Astrocyte (in vitro differentiated cells and primary cell): ENCODE measurements around the gene HNRNPA0. TPM values are rescaled to one million over a fixed set of nuclear protein-coding genes. Genes with fewer than 3 reads are reported as not detected.

ENCODE experiments used
- DNase-seq: peaks from one replicate; pipeline ENCODE4 v3.0.0-alpha.2; 2010; ENCODE audit warnings: low read depth
- FAIRE-seq: peaks from 2 replicates; lab custom pipeline; 2011; peaks lifted over from hg19 to GRCh38; lab: Jason Lieb, UNC
- H2AFZ ChIP-seq: 2 replicates; pipeline ENCODE4 v1.6.0; 2012; ENCODE audit warnings: low read depth, low read length, inconsistent platforms
- H3K27ac ChIP-seq: 2 replicates; pipeline ENCODE4 v1.5.1; 2011; ENCODE audit warnings: low read depth, low read length, inconsistent platforms
- H3K27me3 ChIP-seq: 2 replicates; pipeline ENCODE4 v1.6.0; 2011; ENCODE audit warnings: low read length, inconsistent platforms; ENCODE audit not compliant: insufficient read depth
- H3K36me3 ChIP-seq: 2 replicates; pipeline ENCODE4 v1.5.1; 2011; ENCODE audit warnings: low read length, inconsistent platforms; ENCODE audit not compliant: insufficient read depth
- H3K4me1 ChIP-seq: 2 replicates; pipeline ENCODE4 v1.5.1; 2011; ENCODE audit warnings: low read length, inconsistent platforms; ENCODE audit not compliant: insufficient read depth
- H3K4me2 ChIP-seq: 2 replicates; pipeline ENCODE4 v1.6.0; 2012; ENCODE audit warnings: low read length, inconsistent platforms
- H3K4me3 ChIP-seq: 2 replicates; pipeline ENCODE4 v1.5.1; 2011; ENCODE audit warnings: low read depth, mild to moderate bottlenecking, low read length, inconsistent platforms; ENCODE audit not compliant: insufficient read depth
- H3K79me2 ChIP-seq: 2 replicates; pipeline ENCODE4 v1.6.0; 2012; ENCODE audit warnings: mild to moderate bottlenecking, low read length, inconsistent platforms; ENCODE audit not compliant: insufficient read depth
- H3K9ac ChIP-seq: 2 replicates; pipeline ENCODE4 v1.6.0; 2012; ENCODE audit warnings: mild to moderate bottlenecking, low read length, inconsistent platforms
- H3K9me3 ChIP-seq: 2 replicates; pipeline ENCODE4 v1.5.1; 2012; ENCODE audit warnings: low read depth, mild to moderate bottlenecking, low read length, inconsistent platforms; ENCODE audit not compliant: insufficient read depth
- H4K20me1 ChIP-seq: 2 replicates; pipeline ENCODE4 v1.6.0; 2012; ENCODE audit warnings: low read length, inconsistent platforms; ENCODE audit not compliant: insufficient read depth
- H3K27ac Mint-ChIP-seq: one replicate; pipeline ENCODE4 v1.8.0; 2021; ENCODE audit warnings: mild to moderate bottlenecking, mixed read lengths; ENCODE audit not compliant: unreplicated experiment
- H3K27me3 Mint-ChIP-seq: one replicate; pipeline ENCODE4 v1.8.0; 2021; ENCODE audit warnings: low read depth, mixed read lengths; ENCODE audit not compliant: unreplicated experiment
- H3K36me3 Mint-ChIP-seq: one replicate; pipeline ENCODE4 v1.8.0; 2021; ENCODE audit warnings: low read depth, mixed read lengths; ENCODE audit not compliant: unreplicated experiment
- H3K4me1 Mint-ChIP-seq: one replicate; pipeline ENCODE4 v1.8.0; 2021; ENCODE audit warnings: low read depth, mixed read lengths; ENCODE audit not compliant: unreplicated experiment
- H3K4me3 Mint-ChIP-seq: one replicate; pipeline ENCODE4 v1.8.0; 2021; ENCODE audit warnings: mild to moderate bottlenecking, moderate library complexity, mixed read lengths; ENCODE audit not compliant: unreplicated experiment
- H3K9me3 Mint-ChIP-seq: one replicate; pipeline ENCODE4 v1.8.0; 2021; ENCODE audit warnings: mild to moderate bottlenecking, mixed read lengths; ENCODE audit not compliant: unreplicated experiment
- EZH2 ChIP-seq: IDR thresholded peaks from 2 replicates; pipeline ENCODE4 v1.6.1; 2012; ENCODE audit warnings: mild to moderate bottlenecking, low read length, inconsistent platforms; ENCODE audit not compliant: insufficient read depth
- total RNA-seq: library from RNA; stranded (reverse); gene quantifications from 2 replicates; pipeline ENCODE4 v1.2.1, GENCODE V29; 2021
- TF ChIP-seq, protein P1 (sequence below): IDR thresholded peaks from 2 replicates; pipeline ENCODE4 v1.5.1; 2011; ENCODE audit warnings: low read depth, mild to moderate bottlenecking, inconsistent platforms, low read length, moderate library complexity; ENCODE audit not compliant: insufficient read depth

The HNRNPA0 gene
- total RNA-seq, 1 donor from 2014 or later = 29.5 TPM

DNA sequence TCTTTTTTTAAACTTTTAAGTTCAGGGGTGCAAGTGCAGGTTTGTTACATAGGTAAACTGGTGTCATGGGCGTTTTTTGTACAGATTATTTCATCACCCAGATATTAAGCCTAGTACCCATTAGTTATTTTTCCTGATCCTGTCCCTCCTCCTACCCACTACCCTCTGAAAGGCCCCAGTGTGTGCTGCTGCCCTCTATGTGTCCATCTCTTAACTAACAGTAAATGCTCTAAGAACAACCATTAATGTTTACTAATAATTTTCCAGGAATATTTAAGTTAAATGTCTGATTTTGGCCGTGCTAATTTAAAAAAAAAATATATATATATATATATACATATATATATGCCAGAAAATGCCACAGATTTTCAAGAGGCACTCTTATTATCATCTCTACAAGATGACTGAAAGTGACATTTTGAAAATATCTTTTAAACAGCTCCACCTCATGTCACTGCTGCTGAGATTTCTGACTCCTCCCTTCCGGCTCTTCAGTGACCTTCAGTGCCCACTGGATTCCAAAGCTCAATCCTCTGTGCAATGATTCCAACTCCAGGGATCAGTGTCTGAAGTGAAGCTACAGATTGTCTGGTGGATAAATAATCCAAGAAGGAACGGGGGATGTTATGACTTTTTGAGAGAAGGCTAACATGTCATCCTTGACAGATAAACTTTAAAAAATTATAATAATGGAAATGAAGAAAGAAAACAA is 46.7 kb upstream of the HNRNPA0 start:
- no peak for DNase-seq

DNA sequence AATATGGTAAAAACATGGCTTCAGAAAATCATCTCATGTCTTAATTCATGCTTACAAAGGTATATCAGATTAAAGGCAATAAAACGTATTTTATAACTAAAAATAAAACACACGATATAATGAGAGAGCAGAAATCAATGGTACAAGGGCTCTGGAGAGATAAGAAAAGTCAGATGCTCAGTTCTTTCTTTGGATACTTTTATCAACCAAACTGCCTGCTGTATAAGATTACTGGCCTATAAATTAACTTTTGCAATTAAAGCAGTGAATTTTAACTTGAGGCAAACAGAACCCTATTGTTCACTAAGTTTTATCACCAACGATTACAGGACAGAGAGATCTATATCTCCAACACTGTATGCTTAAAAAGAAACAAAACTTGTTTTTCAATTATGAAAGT is 42.1 kb upstream of the HNRNPA0 start:
- no peak overlapping the region for H2AFZ ChIP-seq
- Mint-ChIP-seq H3K27ac (no peak overlapping the region), H3K4me3 (no peak overlapping the region), H3K36me3 (no peaks in the 10 kb centered on the region), H3K27me3 (no peaks in the 10 kb centered on the region), H3K4me1 (no peaks in the 10 kb centered on the region), H3K9me3 (no peaks in the 10 kb centered on the region)
- FAIRE-seq (no peak), DNase-seq (no peak)
- no peak overlapping the region for H3K4me3 ChIP-seq
- no peak overlapping the region for H3K4me2 ChIP-seq
- no peaks in the 10 kb centered on the region for H3K4me1 ChIP-seq
- H3K79me2 ChIP-seq = no peaks in the 10 kb centered on the region
- no peak for TF ChIP-seq EZH2
- TF ChIP-seq, protein P1, sequence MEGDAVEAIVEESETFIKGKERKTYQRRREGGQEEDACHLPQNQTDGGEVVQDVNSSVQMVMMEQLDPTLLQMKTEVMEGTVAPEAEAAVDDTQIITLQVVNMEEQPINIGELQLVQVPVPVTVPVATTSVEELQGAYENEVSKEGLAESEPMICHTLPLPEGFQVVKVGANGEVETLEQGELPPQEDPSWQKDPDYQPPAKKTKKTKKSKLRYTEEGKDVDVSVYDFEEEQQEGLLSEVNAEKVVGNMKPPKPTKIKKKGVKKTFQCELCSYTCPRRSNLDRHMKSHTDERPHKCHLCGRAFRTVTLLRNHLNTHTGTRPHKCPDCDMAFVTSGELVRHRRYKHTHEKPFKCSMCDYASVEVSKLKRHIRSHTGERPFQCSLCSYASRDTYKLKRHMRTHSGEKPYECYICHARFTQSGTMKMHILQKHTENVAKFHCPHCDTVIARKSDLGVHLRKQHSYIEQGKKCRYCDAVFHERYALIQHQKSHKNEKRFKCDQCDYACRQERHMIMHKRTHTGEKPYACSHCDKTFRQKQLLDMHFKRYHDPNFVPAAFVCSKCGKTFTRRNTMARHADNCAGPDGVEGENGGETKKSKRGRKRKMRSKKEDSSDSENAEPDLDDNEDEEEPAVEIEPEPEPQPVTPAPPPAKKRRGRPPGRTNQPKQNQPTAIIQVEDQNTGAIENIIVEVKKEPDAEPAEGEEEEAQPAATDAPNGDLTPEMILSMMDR = no peak
- H3K27ac ChIP-seq = no peak overlapping the region
- H4K20me1 ChIP-seq = no peaks in the 10 kb centered on the region
- no peaks in the 10 kb centered on the region for H3K27me3 ChIP-seq
- no peak overlapping the region for H3K9ac ChIP-seq
- no peaks in the 10 kb centered on the region for H3K36me3 ChIP-seq
- H3K9me3 ChIP-seq = no peaks in the 10 kb centered on the region

More for the DNA sequence above, 46.7 kb upstream of the HNRNPA0 start:
- no peaks in the 10 kb centered on the region for H3K4me1 Mint-ChIP-seq
- Histone ChIP-seq H3K27me3 (peaks cover 4% of the 10 kb centered on the region), H3K4me2 (no peak overlapping the region), H3K9ac (no peak overlapping the region), H3K9me3 (no peaks in the 10 kb centered on the region), H3K79me2 (no peaks in the 10 kb centered on the region), H3K27ac (no peak overlapping the region), H3K4me3 (no peak overlapping the region), H4K20me1 (no peaks in the 10 kb centered on the region), H2AFZ (no peak overlapping the region), H3K4me1 (no peaks in the 10 kb centered on the region), H3K36me3 (no peaks in the 10 kb centered on the region)
- no peaks in the 10 kb centered on the region for H3K27me3 Mint-ChIP-seq
- H3K9me3 Mint-ChIP-seq = no peaks in the 10 kb centered on the region
- H3K4me3 Mint-ChIP-seq = no peak overlapping the region
- FAIRE-seq = no peak
- H3K36me3 Mint-ChIP-seq = no peaks in the 10 kb centered on the region
- TF ChIP-seq, protein P1 = no peak
- TF ChIP-seq EZH2 = no peak
- no peak overlapping the region for H3K27ac Mint-ChIP-seq

DNA sequence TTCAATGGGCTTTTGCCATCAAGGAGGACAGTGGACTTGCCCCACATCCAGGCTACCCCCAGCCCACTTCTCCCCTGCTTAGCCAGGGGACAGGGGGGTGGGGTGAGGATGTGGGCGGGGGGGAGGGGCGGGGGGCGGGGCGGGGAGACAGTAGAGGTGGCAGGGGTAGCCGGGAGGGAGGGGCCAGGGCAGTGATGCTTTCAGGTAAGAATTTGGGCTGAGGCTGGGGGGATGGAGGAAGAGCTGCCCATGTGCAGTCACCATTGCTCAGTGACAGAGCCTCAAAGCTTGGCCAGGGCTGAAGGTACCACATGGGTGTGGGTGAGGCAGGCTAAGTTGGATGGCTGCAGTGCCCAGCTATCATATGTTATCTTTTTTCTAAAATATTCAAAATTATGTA is 40.7 kb upstream of the HNRNPA0 start:
- no peaks in the 10 kb centered on the region for H3K4me1 Mint-ChIP-seq
- TF ChIP-seq, protein P1 = no peak
- no peak for TF ChIP-seq EZH2
- no peak overlapping the region for H3K4me3 ChIP-seq
- H3K4me1 ChIP-seq = no peaks in the 10 kb centered on the region
- no peak overlapping the region for H2AFZ ChIP-seq
- H3K9me3 Mint-ChIP-seq = no peaks in the 10 kb centered on the region
- H3K36me3 Mint-ChIP-seq = no peaks in the 10 kb centered on the region
- no peak overlapping the region for H3K4me3 Mint-ChIP-seq
- H4K20me1 ChIP-seq = no peaks in the 10 kb centered on the region
- H3K4me2 ChIP-seq = no peak overlapping the region
- no peaks in the 10 kb centered on the region for H3K79me2 ChIP-seq
- no peak for FAIRE-seq
- no peaks in the 10 kb centered on the region for H3K27me3 ChIP-seq
- H3K27ac ChIP-seq = no peak overlapping the region
- no peaks in the 10 kb centered on the region for H3K36me3 ChIP-seq
- H3K9ac ChIP-seq = no peak overlapping the region
- H3K27ac Mint-ChIP-seq = no peak overlapping the region
- no peak for DNase-seq
- H3K27me3 Mint-ChIP-seq = no peaks in the 10 kb centered on the region
- H3K9me3 ChIP-seq = no peaks in the 10 kb centered on the region
